CD4-positive, alpha-beta T cell treated with Interleukin-6 for 4 hours (primary cell): ENCODE results near the gene RPS6KC1.
"Not testable (repeated sequence)": the region's sequence is repeated elsewhere in the genome, so short reads cannot be mapped to it uniquely, and the experiment has no call there.

ENCODE experiments used
- DNase-seq: peaks from one replicate; pipeline ENCODE4 v3.0.0-alpha.2; 2020; ENCODE audit warnings: mixed read lengths

RPS6KC1 gene

GRCh38 chr1:213286235-213286634, 235.2 kb downstream of the RPS6KC1 start:
- no peak for DNase-seq

- no peak for DNase-seq
These were observed 236.9 kb downstream of the RPS6KC1 start for GRCh38 chr1:213287987-213288386.

- DNase-seq, result no peak
These were observed 240.5 kb downstream of the RPS6KC1 start for GRCh38 chr1:213291526-213291925.

DNA sequence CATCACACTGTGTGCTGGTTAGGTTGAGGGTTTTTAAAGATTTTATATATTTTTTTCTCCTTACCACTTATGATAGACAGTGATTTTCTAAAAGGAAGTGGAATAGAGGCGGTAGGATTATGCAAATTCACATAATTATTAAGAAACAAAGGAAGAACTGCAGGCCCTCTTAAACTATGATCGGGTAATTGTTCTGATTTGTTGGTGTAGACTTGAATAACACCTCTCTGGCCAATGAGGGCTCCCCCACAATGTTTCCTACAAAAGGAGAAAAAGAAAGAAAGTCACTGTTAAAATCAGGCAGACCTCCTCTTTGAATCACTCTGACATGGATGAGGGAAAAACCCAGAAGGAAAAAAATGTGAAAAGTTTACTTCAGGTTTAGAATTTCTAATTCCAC, 241.6 kb downstream of the RPS6KC1 start:
- DNase-seq, result no peak

DNA sequence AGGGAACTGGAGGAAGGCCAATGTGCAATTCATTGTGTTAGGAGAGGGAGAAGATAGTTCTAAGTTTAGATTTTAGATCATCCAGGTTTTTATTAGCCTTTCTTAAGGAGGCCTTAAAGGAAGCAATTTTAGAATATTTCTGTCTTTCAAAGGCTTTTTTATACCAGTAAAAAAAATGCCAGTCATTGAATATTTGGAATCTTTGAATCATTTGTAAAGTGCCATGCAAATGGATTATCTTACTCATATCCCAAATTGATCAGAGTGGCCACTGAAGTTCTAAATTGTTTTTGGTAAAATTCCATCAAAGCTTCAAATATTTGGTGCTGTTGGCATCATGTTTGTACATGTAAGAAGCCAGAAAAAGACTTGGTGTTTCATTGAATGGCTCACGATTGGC, 244.8 kb downstream of the RPS6KC1 start:
- DNase-seq, result no peak

DNA sequence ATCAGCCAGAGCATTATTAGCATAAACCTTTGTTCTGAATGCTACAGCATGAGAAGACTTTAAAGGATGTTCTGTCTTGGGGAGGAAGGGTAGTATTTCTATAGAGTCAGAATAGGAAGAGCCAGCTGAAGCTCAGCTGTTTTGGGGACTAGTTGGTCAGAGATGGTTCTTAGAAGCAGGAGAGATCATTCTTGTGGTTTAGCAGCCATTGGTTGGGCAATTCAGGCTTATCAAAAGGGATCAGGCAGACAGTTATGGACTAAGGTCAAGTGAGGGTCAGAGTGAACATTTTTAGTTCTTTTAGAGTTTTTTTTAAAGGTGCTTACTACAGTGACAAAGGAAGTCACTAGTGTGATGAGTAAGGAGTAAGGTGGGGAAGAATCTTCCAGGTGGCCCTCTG, 245.5 kb downstream of the RPS6KC1 start:
- no peak for DNase-seq

- no peak for DNase-seq
These were observed 246.0 kb downstream of the RPS6KC1 start for GRCh38 chr1:213297021-213297420.

DNA sequence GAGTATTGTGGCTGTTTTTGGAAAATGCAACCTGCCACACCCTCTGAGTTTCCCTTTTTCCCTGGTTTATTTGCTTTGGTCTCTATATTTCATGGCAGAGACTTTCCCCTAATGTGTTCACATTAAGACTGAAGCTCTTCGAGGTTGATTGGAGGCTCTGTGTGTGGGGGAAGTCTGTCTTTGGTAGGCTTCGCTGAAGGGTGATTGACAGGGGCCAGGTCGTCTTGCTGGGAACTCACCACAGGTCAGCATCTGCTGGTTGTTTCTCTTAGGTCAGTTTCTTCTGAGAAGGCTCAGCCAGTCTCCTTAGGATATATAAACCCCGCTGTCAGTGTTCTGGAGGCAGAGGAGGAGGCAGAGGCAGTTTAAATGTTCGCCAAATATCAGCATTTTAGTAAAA, 249.4 kb downstream of the RPS6KC1 start:
- no peak for DNase-seq

DNA sequence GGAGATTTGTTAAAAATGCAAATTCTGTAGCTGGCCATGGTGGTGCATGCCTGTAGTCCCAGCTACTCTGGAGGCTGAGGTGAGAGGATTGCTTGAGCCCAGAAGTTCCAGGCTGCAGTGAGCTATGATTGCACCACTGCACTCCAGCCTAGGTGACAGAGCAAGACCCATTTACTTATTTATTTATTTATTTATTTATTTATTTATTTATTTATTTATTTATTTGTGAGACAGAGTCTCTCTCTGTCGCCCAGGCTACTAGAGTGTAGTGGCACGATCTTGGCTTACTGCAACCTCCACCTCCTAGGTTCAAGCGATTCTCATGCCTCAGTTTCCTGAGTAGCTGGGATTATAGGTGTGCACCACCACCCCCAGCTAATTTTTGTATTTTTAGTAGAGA, 250.5 kb downstream of the RPS6KC1 start:
- DNase-seq, result not testable (repeated sequence)

DNA sequence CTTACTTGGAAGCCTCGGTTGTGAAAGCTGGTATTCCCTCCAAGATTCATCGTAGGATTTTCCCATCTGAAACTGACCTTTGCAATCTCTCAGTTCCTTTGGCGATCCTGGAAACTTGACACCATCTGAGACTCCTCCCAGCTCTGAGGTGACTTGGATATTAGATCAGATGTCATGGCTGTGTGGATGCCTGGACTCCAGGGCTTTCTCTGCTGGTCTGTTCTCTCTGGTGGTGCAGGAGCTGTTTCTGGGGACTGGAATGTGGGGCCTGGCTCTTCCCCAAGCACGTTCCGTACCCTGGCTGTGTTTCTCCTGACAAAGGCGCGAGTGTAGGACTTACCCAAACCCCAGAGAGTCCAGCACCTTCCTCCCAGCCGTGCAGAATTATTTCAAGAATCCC, 252.2 kb downstream of the RPS6KC1 start:
- no peak for DNase-seq

- no peak for DNase-seq
These were observed 264.5 kb downstream of the RPS6KC1 start for GRCh38 chr1:213315571-213315970.

DNA sequence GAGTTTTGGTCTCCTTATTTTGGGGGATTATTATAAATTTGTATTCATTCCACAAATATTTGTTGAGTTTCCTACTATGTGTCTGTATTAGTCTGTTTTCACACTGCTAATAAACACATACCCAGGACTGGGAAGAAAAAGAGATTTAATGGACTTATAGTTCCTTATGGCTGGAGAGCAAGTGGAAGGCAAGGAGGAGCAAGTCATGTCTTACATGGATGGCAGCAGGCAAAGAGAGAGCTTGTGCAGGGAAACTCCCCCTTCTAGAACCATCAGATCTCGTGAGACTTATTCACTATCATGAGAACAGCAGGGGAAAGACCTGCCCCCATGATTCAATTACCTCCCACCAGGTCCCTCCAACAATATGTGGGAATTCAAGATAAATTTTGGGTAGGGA, 267.4 kb downstream of the RPS6KC1 start:
- not testable (repeated sequence) for DNase-seq

DNA sequence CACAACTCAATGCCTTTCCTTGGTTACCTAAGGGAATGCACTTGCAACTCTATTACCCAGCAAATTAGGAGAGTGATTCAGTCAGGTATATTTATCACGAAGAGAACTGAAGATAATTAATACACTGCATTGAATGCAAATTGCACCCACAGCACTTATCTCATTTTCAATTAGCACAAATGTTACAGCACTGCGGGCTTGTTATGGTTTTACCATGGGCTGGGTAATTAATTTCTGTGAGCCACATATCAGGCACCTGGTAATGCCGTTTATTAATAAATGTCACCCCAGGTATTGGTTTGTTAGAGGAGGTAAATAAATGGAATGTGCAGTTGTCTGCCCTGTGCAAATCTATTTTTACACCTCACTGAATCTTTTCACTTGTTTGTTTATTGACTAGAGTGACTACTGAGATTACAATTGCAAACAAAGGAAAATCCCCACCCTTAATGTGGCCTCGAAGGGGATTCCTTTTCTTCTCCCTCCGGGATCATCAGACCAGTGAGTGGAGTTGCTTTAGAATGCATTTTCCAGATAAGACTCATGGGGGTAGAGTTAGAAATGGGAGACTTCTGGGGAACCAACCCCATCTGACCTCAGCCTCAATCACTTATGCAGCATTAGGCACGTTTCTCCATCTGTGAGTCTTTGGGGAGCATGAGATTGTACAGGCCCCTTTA, 269.3 kb downstream of the RPS6KC1 start:
- DNase-seq, result no peak
